HEK293 (cell line): ENCODE data around the gene FAM240A.

Experiments used
- CTCF ChIA-PET: fragments of 350-600 bp; formaldehyde crosslinking; extraction: SDS; loops from one replicate; lab custom pipeline; 2021; ENCODE audit warnings: antibody characterized with exemption; lab: Yijun Ruan, JAX
- POLR2A ChIA-PET: fragments of 300-600 bp; formaldehyde crosslinking; extraction: SDS; loops from one replicate; lab custom pipeline; 2020; ENCODE audit warnings: antibody characterized with exemption, inconsistent platforms; lab: Yijun Ruan, JAX
- H3K27ac ChIP-seq: fragments of 200-500 bp; sonication (Bioruptor generic); 2 replicates; pipeline ENCODE4 v1.5.1; 2014; ENCODE audit warnings: low read depth, low read length, control low read depth, inconsistent platforms; ENCODE audit errors: extremely low read depth
- H3K36me3 ChIP-seq, 2 experiments: fragments of 200-500 bp in 1 of 2; sonication (Bioruptor generic) in 1 of 2; 1 replicate in 1 of 2; 2 replicates in 1 of 2; pipeline ENCODE4 v1.5.1; 2014 to 2017; ENCODE audit warnings: inconsistent platforms in 2 of 2, low read length in 2 of 2; ENCODE audit not compliant: control insufficient read depth in 2 of 2, insufficient read depth in 1 of 2
- H3K4me1 ChIP-seq: fragments of 200-500 bp; sonication (Bioruptor generic); 2 replicates; pipeline ENCODE4 v1.5.1; 2014; ENCODE audit warnings: mild to moderate bottlenecking, low read length, inconsistent platforms; ENCODE audit not compliant: control insufficient read depth, insufficient read depth
- H3K4me3 ChIP-seq: 2 replicates; pipeline ENCODE4 v1.5.1; 2011; ENCODE audit warnings: low read depth, mild to moderate bottlenecking, control low read depth, low read length, moderate library complexity
- H3K9me3 ChIP-seq: fragments of 200-500 bp; sonication (Bioruptor generic); 2 replicates; pipeline ENCODE4 v1.5.1; 2014; ENCODE audit warnings: low read depth, low read length, inconsistent platforms; ENCODE audit not compliant: control insufficient read depth, insufficient read depth
- GFI1B ChIP-seq: fragments of 450-650 bp; formaldehyde crosslinking; IDR thresholded peaks from 2 replicates; pipeline ENCODE4 v1.5.1; 2016; ENCODE audit warnings: missing biosample characterization, missing genetic modification characterization
- GLIS1 ChIP-seq: fragments of 450-650 bp; formaldehyde crosslinking; IDR thresholded peaks from 2 replicates; pipeline ENCODE4 v1.5.1; 2016; ENCODE audit warnings: missing biosample characterization, missing genetic modification characterization
- HOXA7 ChIP-seq: sonication (generic); formaldehyde crosslinking; IDR thresholded peaks from 2 replicates; pipeline ENCODE4 v1.8.1; 2022; ENCODE audit warnings: missing genetic modification reagents, borderline replicate concordance
- KLF9 ChIP-seq: fragments of 450-650 bp; formaldehyde crosslinking; IDR thresholded peaks from 2 replicates; pipeline ENCODE4 v1.5.1; 2016; ENCODE audit warnings: missing biosample characterization, missing genetic modification characterization, low read depth
- RBAK ChIP-seq: fragments of 450-650 bp; formaldehyde crosslinking; IDR thresholded peaks from 2 replicates; pipeline ENCODE4 v1.5.1; 2016; ENCODE audit warnings: missing biosample characterization, missing genetic modification characterization
- REPIN1 ChIP-seq: fragments of 450-650 bp; formaldehyde crosslinking; IDR thresholded peaks from 2 replicates; pipeline ENCODE4 v1.5.1; 2017; ENCODE audit warnings: missing biosample characterization, missing genetic modification characterization, low read depth
- SCRT2 ChIP-seq: fragments of 450-650 bp; formaldehyde crosslinking; IDR thresholded peaks from 2 replicates; pipeline ENCODE4 v1.5.1; 2016; ENCODE audit warnings: missing biosample characterization, missing genetic modification characterization
- TRIM28 ChIP-seq: IDR thresholded peaks from 2 replicates; pipeline ENCODE4 v1.6.1; 2011; ENCODE audit warnings: low read length, control low read depth, borderline replicate concordance
- WT1 ChIP-seq: fragments of 450-650 bp; formaldehyde crosslinking; IDR thresholded peaks from 2 replicates; pipeline ENCODE4 v1.5.1; 2016; ENCODE audit warnings: missing biosample characterization, missing genetic modification characterization
- ZBTB21 ChIP-seq: fragments of 450-650 bp; formaldehyde crosslinking; IDR thresholded peaks from 2 replicates; pipeline ENCODE4 v1.5.1; 2017; ENCODE audit warnings: missing biosample characterization, missing genetic modification characterization
- ZBTB44 ChIP-seq: fragments of 450-650 bp; IDR thresholded peaks from 2 replicates; pipeline ENCODE4 v1.5.1; 2018; ENCODE audit warnings: missing biosample characterization, mild to moderate bottlenecking, missing genetic modification characterization
- ZIC2 ChIP-seq: fragments of 450-650 bp; formaldehyde crosslinking; IDR thresholded peaks from 2 replicates; pipeline ENCODE4 v1.5.1; 2016; ENCODE audit warnings: missing biosample characterization, missing genetic modification characterization
- ZNF10 ChIP-seq: fragments of 450-650 bp; formaldehyde crosslinking; IDR thresholded peaks from 2 replicates; pipeline ENCODE4 v1.5.1; 2017; ENCODE audit warnings: missing biosample characterization, missing genetic modification characterization
- ZNF16 ChIP-seq: fragments of 450-650 bp; formaldehyde crosslinking; IDR thresholded peaks from 2 replicates; pipeline ENCODE4 v1.5.1; 2016; ENCODE audit warnings: low read depth, missing biosample characterization, missing genetic modification characterization
- ZNF221 ChIP-seq: fragments of 450-650 bp; formaldehyde crosslinking; IDR thresholded peaks from 2 replicates; pipeline ENCODE4 v1.5.1; 2017; ENCODE audit warnings: missing biosample characterization, missing genetic modification characterization, borderline replicate concordance
- ZNF426 ChIP-seq: fragments of 450-650 bp; formaldehyde crosslinking; IDR thresholded peaks from 2 replicates; pipeline ENCODE4 v1.5.1; 2017; ENCODE audit warnings: missing biosample characterization, missing genetic modification characterization, mild to moderate bottlenecking, inconsistent platforms, moderate library complexity
- ZNF433 ChIP-seq: fragments of 450-650 bp; formaldehyde crosslinking; IDR thresholded peaks from 2 replicates; pipeline ENCODE4 v1.5.1; 2016; ENCODE audit warnings: missing biosample characterization, missing genetic modification characterization, low read depth
- ZNF555 ChIP-seq: fragments of 450-650 bp; formaldehyde crosslinking; conservative IDR thresholded peaks from 2 replicates; pipeline ENCODE4 v1.5.1; 2017; ENCODE audit warnings: missing biosample characterization, mild to moderate bottlenecking, missing genetic modification characterization, inconsistent platforms
- ZNF558 ChIP-seq: fragments of 450-650 bp; formaldehyde crosslinking; IDR thresholded peaks from 2 replicates; pipeline ENCODE4 v1.5.1; 2016; ENCODE audit warnings: missing biosample characterization, missing genetic modification characterization
- ZNF623 ChIP-seq: fragments of 450-650 bp; formaldehyde crosslinking; IDR thresholded peaks from 2 replicates; pipeline ENCODE4 v1.5.1; 2016; ENCODE audit warnings: missing biosample characterization, missing genetic modification characterization
- ZNF629 ChIP-seq: fragments of 450-650 bp; formaldehyde crosslinking; IDR thresholded peaks from 2 replicates; pipeline ENCODE4 v1.5.1; 2017; ENCODE audit warnings: missing biosample characterization, missing genetic modification characterization
- ZNF830 ChIP-seq: fragments of 450-650 bp; IDR thresholded peaks from 2 replicates; pipeline ENCODE4 v1.5.0; 2018; ENCODE audit warnings: missing biosample characterization, missing genetic modification characterization, low read depth, mild to moderate bottlenecking, moderate library complexity
- ZSCAN16 ChIP-seq: fragments of 450-650 bp; formaldehyde crosslinking; IDR thresholded peaks from 2 replicates; pipeline ENCODE4 v1.5.1; 2016; ENCODE audit warnings: missing biosample characterization, missing genetic modification characterization
- ZXDB ChIP-seq: fragments of 450-650 bp; formaldehyde crosslinking; IDR thresholded peaks from 2 replicates; pipeline ENCODE4 v1.5.1; 2016; ENCODE audit warnings: missing biosample characterization, missing genetic modification characterization
- TF ChIP-seq, protein P1 (sequence below): fragments of 450-650 bp; formaldehyde crosslinking; IDR thresholded peaks from 2 replicates; pipeline ENCODE4 v1.5.1; 2017; ENCODE audit warnings: missing biosample characterization, missing genetic modification characterization

Gene FAM240A

DNA sequence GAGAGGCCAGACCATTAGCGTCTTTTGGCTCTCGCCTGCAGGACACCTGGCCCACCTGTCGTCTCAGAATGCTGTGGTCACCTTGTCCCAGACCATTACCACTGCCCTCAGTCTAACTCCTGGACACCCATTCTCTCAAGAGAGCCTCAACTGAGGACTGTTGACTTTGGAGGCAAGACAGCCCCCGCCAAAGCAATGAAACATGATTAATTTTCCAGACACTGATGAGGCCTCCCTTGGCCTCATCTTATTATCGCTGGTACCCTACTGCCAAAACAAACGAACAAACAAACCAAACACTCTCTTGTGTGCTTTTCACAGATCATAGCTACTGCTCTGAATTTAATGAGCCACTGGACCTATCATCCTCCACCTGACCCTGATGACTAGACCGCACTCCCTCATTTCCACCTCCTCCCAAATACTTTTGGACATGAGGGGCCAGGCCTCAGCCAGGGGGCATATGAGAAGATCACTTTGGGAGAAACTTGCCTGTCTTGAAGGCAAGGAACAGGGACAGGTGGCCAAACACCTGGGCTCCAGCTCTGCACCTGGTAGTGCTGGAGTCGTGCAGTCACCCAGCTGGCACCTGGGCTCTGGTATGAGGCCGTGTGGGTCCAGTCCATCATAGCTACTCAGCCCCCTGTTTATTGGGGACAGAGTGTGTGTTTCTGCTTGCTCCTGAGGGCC lies 53.6 kb downstream of the FAM240A start:
- Histone ChIP-seq H3K27ac (no peak overlapping the region), H3K4me1 (no peaks in the 10 kb centered on the region; the same call in 1 of the 2 replicates), H3K9me3 (no peaks in the 10 kb centered on the region)
- ChIA-PET CTCF (interaction anchor here (0.6 to 1.2 kb wide), 2 partner anchors 18 to 625 kb away, joined by 3 to 4 read pairs; no protein-coding TSS in a partner anchor), POLR2A (no interaction called here)
- TF ChIP-seq WT1 (tag by site-specific recombination), result 0 out of 2 replicates have a peak, but pooled peaks have one; percentile 14
- no peak for TF ChIP-seq ZNF629 (tag by site-specific recombination)
- peak; percentile 44; the same call in 1 of the 2 replicates for TF ChIP-seq ZIC2 (tag by site-specific recombination)
- TF ChIP-seq SCRT2 (tag by site-specific recombination), result no peak
- TF ChIP-seq ZNF426, result no peak
- no peak for TF ChIP-seq ZXDB (tag by site-specific recombination)
- no peak for TF ChIP-seq TRIM28
- peak; percentile 86 for TF ChIP-seq GLIS1 (tag by site-specific recombination)
- no peak for TF ChIP-seq REPIN1 (tag by site-specific recombination)
- TF ChIP-seq, protein P1, sequence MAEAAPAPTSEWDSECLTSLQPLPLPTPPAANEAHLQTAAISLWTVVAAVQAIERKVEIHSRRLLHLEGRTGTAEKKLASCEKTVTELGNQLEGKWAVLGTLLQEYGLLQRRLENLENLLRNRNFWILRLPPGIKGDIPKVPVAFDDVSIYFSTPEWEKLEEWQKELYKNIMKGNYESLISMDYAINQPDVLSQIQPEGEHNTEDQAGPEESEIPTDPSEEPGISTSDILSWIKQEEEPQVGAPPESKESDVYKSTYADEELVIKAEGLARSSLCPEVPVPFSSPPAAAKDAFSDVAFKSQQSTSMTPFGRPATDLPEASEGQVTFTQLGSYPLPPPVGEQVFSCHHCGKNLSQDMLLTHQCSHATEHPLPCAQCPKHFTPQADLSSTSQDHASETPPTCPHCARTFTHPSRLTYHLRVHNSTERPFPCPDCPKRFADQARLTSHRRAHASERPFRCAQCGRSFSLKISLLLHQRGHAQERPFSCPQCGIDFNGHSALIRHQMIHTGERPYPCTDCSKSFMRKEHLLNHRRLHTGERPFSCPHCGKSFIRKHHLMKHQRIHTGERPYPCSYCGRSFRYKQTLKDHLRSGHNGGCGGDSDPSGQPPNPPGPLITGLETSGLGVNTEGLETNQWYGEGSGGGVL (tag by site-specific recombination), result 0 out of 2 replicates have a peak, but pooled peaks have one; percentile 9
- no peak for TF ChIP-seq KLF9 (tag by site-specific recombination)
- TF ChIP-seq ZNF10 (tag by site-specific recombination), result peak; percentile 74
- no peak for TF ChIP-seq ZNF623 (tag by site-specific recombination)
- TF ChIP-seq, all 188 proteins: peak for 5
- no peaks in the 10 kb centered on the region for H3K36me3 ChIP-seq
- H3K4me3 ChIP-seq, result no peak overlapping the region

DNA sequence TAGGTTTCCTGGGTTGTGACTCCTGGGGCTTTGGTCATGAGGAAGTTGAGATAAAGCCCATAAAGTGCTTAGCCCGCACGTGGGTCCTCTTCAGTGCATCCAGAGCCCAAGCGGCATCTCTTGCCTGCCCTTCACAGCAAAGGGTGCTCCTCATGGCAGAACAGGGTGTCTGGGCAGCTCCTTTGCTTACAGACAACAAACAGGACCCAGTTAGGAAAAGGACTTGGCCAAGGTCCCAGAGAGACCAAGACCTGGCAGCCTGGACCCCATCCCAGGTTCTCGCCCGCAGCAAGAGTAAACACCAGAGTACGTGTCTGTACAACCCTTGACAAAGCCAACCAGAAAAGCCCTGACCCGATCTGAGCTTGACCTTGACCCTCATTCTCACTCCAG lies 54.1 kb downstream of the FAM240A start:
- Histone ChIP-seq H3K36me3 (no peaks in the 10 kb centered on the region), H3K9me3 (no peaks in the 10 kb centered on the region), H3K4me1 (no peaks in the 10 kb centered on the region; the same call in 1 of the 2 replicates), H3K27ac (no peak overlapping the region), H3K4me3 (no peak overlapping the region)
- POLR2A ChIA-PET, result no interaction called here
- TF ChIP-seq ZNF558 (tag by site-specific recombination), result no peak
- TF ChIP-seq ZNF16 (tag by site-specific recombination), result no peak
- no peak for TF ChIP-seq RBAK (tag by site-specific recombination)
- TF ChIP-seq ZNF830 (tag by site-specific recombination), result no peak
- no peak for TF ChIP-seq ZNF221 (tag by site-specific recombination)
- TF ChIP-seq ZSCAN16, result no peak
- TF ChIP-seq GFI1B, result no peak
- no peak for TF ChIP-seq HOXA7 (CRISPR knock-in tag)
- no peak for TF ChIP-seq ZNF426
- TF ChIP-seq ZNF433, result no peak
- TF ChIP-seq ZBTB21 (tag by site-specific recombination), result no peak
- no peak for TF ChIP-seq ZBTB44 (tag by site-specific recombination)
- no peak for TF ChIP-seq ZNF555
- CTCF ChIA-PET, result interaction anchor here (0.7 kb wide), 1 partner anchor 278 kb away, joined by 3 read pairs; no protein-coding TSS in a partner anchor
